ENCODE data around the gene ECHDC1.

Gene ECHDC1

DNA sequence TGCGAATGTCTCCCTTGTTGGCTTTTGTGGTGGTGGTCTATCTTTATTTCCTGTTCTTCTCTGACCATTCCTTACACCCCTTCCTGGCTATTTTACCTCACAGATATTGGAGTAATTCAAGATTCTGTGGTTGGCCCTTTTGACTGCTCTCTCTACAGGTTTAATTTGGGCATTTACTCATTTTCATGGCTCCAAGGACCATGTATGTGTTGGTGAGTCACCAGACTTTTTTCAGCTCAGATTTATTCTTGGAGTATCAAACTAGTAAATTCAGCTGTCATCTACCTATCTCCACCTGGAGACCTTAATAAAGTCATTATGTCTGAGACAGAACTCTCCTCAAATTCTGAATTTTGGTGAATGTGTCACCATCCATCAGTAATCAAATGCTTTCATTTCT is 61.2 kb downstream of the ECHDC1 start:
- Histone ChIP-seq H3K27ac (ENCODE audit: low read length) (no peak overlapping the region), H3K4me3 (ENCODE audit: low read depth in 1 of 2, low read length in 2 of 2) (no peak overlapping the region), H3K36me3 (ENCODE audit: control insufficient read depth in 1 of 2, insufficient read depth in 2 of 2, low read length in 2 of 2) (peaks cover 40 to 41% of the 10 kb centered on the region in 2 donors), H3K9me3 (ENCODE audit: control insufficient read depth in 1 of 2, low read length in 2 of 2) (no peaks in the 10 kb centered on the region), H3K27me3 (ENCODE audit: low read depth, low read length) (no peaks in the 10 kb centered on the region), H3K4me1 (ENCODE audit: control insufficient read depth in 1 of 2, insufficient read depth in 2 of 2, low read length in 2 of 2) (peaks cover 0 to 5% of the 10 kb centered on the region in 2 donors)

DNA sequence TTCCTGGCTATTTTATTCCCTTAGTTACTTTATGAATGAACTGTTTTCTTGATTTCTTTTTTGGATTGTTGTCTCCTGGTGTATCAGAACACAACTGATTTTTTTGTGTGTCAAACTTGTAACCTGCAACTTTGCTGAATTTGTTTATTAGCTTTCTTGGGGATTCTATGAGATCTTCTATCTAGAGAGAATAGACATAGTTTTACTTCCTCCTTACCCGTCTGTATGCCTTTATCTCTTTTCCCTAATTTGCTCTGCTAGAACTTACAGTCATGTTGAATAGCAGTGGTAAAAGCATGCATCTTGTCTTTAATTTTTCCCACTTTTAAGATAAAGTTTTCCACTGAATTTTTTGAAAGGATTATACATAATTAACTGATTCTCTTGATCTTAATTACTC is 63.6 kb downstream of the ECHDC1 start:
- Histone ChIP-seq H3K9me3 (ENCODE audit: control insufficient read depth in 1 of 2, low read length in 2 of 2) (no peaks in the 10 kb centered on the region), H3K36me3 (ENCODE audit: control insufficient read depth in 1 of 2, insufficient read depth in 2 of 2, low read length in 2 of 2) (peaks cover 23 to 24% of the 10 kb centered on the region in 2 donors), H3K4me3 (ENCODE audit: low read depth in 1 of 2, low read length in 2 of 2) (no peak overlapping the region), H3K4me1 (ENCODE audit: control insufficient read depth in 1 of 2, insufficient read depth in 2 of 2, low read length in 2 of 2) (peaks cover 0 to 16% of the 10 kb centered on the region in 2 donors), H3K27me3 (ENCODE audit: low read depth, low read length) (no peaks in the 10 kb centered on the region), H3K27ac (ENCODE audit: low read length) (no peak overlapping the region)

DNA sequence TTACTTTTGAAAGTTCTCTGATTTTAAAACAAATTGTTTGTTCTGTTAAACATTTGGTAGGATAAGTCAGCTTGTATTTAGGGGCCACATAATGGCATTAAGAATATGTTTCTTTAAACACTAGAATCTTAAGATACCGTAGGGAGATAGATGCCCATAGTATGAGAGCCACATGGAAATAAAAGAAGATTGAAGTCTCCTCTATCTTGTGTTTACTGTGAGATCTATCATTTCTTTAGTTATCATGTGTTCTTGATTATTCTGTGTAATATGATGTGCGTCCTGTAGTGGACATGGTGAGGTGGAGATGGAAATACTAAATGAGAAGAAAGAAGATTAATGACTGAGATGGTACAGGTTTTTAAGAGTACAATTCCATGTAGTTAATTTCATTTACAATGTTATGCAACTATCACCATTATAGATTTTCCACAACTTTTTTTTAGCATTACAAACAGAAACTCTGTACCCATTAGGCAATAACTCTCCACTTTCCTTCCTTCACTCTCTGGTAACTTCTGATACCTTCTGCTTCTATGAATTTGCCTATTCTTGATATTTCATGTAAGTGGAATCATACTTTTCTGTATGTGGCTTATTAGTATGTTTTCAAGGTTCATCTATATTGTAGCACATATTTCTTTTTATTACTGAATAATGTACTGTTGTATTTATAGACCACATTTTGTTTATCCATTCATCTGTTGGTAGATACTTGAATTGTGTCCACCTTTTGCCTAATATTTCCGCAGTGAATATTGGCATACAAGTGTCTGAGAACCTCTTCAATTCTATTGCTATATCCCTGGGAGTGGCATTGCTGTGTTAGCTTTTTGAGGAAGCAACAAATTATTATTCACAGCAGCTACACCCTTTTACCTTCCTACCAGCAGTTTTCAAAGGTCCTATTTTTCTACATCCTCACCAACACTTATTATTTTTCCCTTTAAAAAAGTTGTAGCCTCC is 65.2 kb downstream of the ECHDC1 start:
- Histone ChIP-seq H3K27me3 (ENCODE audit: low read depth, low read length) (no peaks in the 10 kb centered on the region), H3K36me3 (ENCODE audit: control insufficient read depth in 1 of 2, insufficient read depth in 2 of 2, low read length in 2 of 2) (peaks cover 16 to 23% of the 10 kb centered on the region in 2 donors), H3K27ac (ENCODE audit: low read length) (no peak overlapping the region), H3K4me1 (ENCODE audit: control insufficient read depth in 1 of 2, insufficient read depth in 2 of 2, low read length in 2 of 2) (peaks cover 0 to 21% of the 10 kb centered on the region in 2 donors), H3K9me3 (ENCODE audit: control insufficient read depth in 1 of 2, low read length in 2 of 2) (no peaks in the 10 kb centered on the region), H3K4me3 (ENCODE audit: low read depth in 1 of 2, low read length in 2 of 2) (no peak overlapping the region)

DNA sequence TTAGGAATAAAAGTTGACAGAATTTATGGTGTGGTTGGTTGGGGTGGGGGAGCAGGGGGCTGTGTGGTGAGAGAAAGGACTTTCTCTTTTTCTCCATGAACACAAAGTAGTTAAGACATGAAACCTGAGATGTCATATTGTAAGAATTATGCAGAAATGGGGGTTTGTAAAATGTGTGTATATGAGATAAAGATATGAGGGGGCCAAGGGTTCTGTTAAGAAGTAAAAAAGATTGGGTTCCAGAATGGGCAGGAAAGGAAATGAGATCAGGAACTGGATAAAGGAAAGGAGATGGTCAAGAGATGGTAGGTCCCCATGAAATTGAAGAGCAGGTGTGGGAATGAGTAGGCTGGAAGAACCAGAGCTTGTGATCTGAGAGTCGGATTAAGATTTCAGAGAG is 67.1 kb downstream of the ECHDC1 start:
- H3K27ac ChIP-seq (ENCODE audit: low read length): no peak overlapping the region
- H3K36me3 ChIP-seq (ENCODE audit: control insufficient read depth in 1 of 2, insufficient read depth in 2 of 2, low read length in 2 of 2): peaks cover 2 to 6% of the 10 kb centered on the region in 2 donors
- H3K4me3 ChIP-seq (ENCODE audit: low read depth in 1 of 2, low read length in 2 of 2): no peak overlapping the region
- no peaks in the 10 kb centered on the region for H3K9me3 ChIP-seq (ENCODE audit: control insufficient read depth in 1 of 2, low read length in 2 of 2)
- H3K27me3 ChIP-seq (ENCODE audit: low read depth, low read length): no peaks in the 10 kb centered on the region
- H3K4me1 ChIP-seq (ENCODE audit: control insufficient read depth in 1 of 2, insufficient read depth in 2 of 2, low read length in 2 of 2): peaks cover 5 to 31% of the 10 kb centered on the region in 2 donors

DNA sequence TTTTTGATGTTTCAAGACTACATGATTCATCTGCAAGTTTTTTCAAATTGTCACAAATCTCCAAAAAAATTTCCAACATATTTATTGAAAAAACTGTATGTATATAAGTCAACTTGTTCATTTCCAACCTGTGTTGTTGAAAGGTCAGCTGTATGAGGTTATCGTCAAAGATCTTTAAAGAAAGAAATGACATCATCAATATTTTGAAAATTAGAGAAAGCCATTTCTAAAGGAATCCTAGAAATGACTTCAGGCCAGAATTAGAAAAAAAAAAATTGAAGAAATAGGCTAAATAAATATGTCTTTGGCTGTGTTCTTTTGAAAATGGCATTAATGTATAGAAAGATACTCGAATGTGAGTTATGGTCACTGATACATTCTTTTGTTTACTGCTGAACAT is 69.9 kb downstream of the ECHDC1 start:
- Histone ChIP-seq H3K27ac (ENCODE audit: low read length) (no peak overlapping the region), H3K4me1 (ENCODE audit: control insufficient read depth in 1 of 2, insufficient read depth in 2 of 2, low read length in 2 of 2) (peaks cover 6 to 35% of the 10 kb centered on the region in 2 donors), H3K27me3 (ENCODE audit: low read depth, low read length) (no peaks in the 10 kb centered on the region), H3K4me3 (ENCODE audit: low read depth in 1 of 2, low read length in 2 of 2) (no peak overlapping the region), H3K36me3 (ENCODE audit: control insufficient read depth in 1 of 2, insufficient read depth in 2 of 2, low read length in 2 of 2) (no peaks in the 10 kb centered on the region), H3K9me3 (ENCODE audit: control insufficient read depth in 1 of 2, low read length in 2 of 2) (no peaks in the 10 kb centered on the region)

DNA sequence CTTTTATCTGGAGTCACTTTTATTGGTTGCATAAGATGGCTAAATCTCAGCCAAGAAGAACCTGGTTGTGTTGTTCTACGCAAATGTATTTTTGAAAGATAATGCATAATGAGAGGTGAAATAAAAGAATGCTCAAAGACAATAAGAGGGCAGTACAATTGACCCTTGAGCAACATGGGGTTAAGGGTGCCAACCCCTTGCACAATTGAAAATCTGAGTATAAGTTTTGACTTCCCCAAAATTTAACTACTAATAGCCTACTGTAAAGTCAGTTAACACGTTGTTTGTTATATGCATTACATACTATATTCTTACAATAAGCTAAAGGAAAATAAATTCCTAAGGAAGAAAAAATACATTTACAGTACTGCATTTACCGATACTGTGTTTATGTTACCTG is 70.8 kb downstream of the ECHDC1 start:
- H3K36me3 ChIP-seq (ENCODE audit: control insufficient read depth in 1 of 2, insufficient read depth in 2 of 2, low read length in 2 of 2): peaks cover 0 to 4% of the 10 kb centered on the region in 2 donors
- H3K4me3 ChIP-seq (ENCODE audit: low read depth in 1 of 2, low read length in 2 of 2): no peak overlapping the region
- no peak overlapping the region for H3K27ac ChIP-seq (ENCODE audit: low read length)
- H3K4me1 ChIP-seq (ENCODE audit: control insufficient read depth in 1 of 2, insufficient read depth in 2 of 2, low read length in 2 of 2): peaks cover 11 to 35% of the 10 kb centered on the region in 2 donors
- H3K9me3 ChIP-seq (ENCODE audit: control insufficient read depth in 1 of 2, low read length in 2 of 2): no peaks in the 10 kb centered on the region
- no peaks in the 10 kb centered on the region for H3K27me3 ChIP-seq (ENCODE audit: low read depth, low read length)

DNA sequence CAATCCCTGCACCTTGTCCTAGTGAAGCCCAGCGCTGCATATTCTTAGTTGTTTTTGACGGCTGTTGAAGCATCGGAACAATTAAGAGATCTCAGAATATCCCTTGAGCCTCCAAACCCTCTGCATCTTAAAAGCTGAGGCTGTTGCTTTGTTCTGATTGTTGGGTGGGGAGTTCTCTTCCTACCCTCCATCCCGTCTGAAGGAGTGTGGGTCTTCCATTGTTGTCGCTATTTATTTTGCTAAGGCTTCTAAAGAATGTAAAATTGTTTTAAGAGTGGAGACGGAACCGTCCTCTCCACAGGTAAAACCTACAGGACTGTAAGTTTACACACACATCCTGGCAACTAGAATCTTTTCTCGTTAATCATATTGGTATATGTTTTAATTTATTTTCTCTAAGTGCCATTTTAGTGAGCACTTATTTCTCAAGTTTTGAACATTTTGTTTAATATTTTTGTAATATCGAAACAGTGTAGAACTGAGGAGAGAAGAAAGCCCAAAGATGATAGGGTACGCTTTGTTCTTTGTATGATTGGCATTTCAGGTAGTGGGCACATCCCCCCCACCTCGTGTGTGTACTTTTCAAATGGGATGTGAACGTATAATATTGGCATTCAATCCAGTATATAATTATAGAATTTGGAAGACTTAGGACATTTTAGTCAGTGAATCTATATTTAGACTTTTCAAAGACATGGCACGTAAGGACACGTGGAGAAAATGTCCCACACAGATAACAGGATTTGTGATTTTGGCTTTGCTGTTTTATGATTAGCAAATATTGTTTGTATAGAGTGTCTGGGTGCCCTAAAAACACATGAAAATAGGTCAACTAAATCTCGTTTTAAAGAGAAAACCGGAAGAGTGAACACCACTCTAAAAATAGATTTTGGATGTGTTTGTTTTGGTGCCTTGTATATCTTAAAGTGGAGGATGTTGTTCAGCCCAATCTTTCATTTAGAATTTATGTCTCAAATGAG is 75.5 kb downstream of the ECHDC1 start:
- Histone ChIP-seq H3K27me3 (ENCODE audit: low read depth, low read length) (no peaks in the 10 kb centered on the region), H3K27ac (ENCODE audit: low read length) (peak overlapping the region; percentile 95), H3K36me3 (ENCODE audit: control insufficient read depth in 1 of 2, insufficient read depth in 2 of 2, low read length in 2 of 2) (peaks cover 0 to 13% of the 10 kb centered on the region in 2 donors), H3K4me3 (ENCODE audit: low read depth in 1 of 2, low read length in 2 of 2) (peak overlapping the region; percentile 84 to 86), H3K4me1 (ENCODE audit: control insufficient read depth in 1 of 2, insufficient read depth in 2 of 2, low read length in 2 of 2) (peaks cover 10 to 24% of the 10 kb centered on the region in 2 donors), H3K9me3 (ENCODE audit: control insufficient read depth in 1 of 2, low read length in 2 of 2) (no peaks in the 10 kb centered on the region)

DNA sequence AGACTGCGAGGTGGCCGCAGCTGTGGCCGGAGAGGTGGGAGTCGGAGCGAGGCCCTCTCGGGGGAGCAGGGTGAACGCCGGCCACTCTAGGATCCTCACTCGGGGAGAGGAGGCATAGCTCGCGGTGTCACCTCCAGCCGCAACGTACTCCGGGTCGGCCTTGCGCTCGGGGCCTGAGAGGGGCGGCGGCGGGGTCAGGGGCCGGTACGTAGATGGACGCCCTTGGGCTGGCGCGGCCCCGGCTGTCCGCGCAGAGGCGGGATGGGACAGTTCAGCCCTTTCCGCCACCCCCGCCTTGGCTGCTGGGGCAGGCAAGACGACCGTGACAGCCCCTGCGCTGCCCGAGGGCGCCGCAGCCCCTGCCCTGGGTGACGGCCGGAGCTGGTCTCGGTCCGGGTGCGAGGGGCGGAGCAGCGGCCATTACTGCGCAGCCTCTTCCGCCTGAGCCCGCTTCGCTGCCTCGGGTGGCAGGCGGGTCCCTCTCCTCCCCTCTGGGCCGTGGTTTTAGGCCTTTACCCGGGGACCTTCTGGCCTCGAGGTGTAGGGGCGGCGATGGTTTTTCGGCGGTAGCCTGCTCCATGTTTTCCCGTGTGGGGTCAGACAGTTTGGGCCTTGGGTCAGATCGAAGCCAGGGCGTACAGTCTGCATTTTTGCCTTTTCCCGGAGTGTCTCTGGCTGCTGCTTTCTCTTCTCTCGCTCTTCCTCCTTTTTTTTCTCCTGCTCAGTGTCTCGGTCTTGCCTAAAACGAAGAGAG is 76.3 kb downstream of the ECHDC1 start:
- Histone ChIP-seq H3K4me3 (ENCODE audit: low read depth in 1 of 2, low read length in 2 of 2) (peak overlapping the region; percentile 84 to 86), H3K4me1 (ENCODE audit: control insufficient read depth in 1 of 2, insufficient read depth in 2 of 2, low read length in 2 of 2) (peaks cover 6 to 16% of the 10 kb centered on the region in 2 donors)

DNA sequence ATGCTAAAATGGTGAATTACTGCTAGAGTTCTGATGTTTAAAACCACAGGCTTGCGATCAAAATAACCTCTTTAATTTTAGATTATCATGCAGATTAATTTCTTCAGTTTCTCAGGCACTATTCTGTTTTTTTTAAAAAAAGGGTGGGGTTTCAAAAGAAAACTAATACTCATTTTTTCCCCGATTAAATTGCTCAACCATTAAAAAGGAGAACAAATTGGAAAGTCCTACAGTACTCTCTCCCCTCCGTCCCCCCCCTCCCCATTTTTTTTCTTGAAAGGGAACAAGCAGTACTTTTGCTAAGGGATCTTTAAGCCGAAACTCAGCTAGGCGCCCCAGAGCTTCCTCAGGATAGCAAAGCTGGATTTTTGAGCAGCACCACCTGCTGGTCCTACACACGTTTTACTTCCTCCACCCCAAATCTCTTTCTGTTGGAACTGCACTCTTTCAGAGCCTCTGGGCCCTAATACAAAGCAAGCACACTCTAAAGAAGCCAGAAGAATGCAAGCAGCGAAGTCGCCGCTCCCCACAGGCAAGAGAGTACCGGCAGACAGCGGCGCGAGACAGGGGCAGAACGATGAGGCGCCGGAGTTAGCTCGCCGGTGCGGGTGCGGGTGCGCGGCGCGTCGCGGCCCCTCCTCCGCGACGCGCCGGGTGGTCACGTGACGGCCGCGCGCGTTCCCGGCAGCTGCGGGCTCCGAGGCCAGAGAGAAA is 77.1 kb downstream of the ECHDC1 start, which contains the start of gene RNF146:
RNF146 (plus strand) TSS at position 687 of the 714 bp plus-strand sequence. CDS start 13,475 bp downstream, outside the sequence.
- Histone ChIP-seq H3K4me3 (ENCODE audit: low read depth in 1 of 2, low read length in 2 of 2) (peak within 1 kb of the TSS; percentile 84 to 86), H3K27ac (ENCODE audit: low read length) (peak within 1 kb of the TSS; percentile 95), H3K36me3 (ENCODE audit: control insufficient read depth in 1 of 2, insufficient read depth in 2 of 2, low read length in 2 of 2) (peaks cover 0 to 13% of the 10 kb centered on the region in 2 donors), H3K9me3 (ENCODE audit: control insufficient read depth in 1 of 2, low read length in 2 of 2) (no peaks in the 10 kb centered on the region), H3K27me3 (ENCODE audit: low read depth, low read length) (no peaks in the 10 kb centered on the region), H3K4me1 (ENCODE audit: control insufficient read depth in 1 of 2, insufficient read depth in 2 of 2, low read length in 2 of 2) (peaks cover 6 to 15% of the 10 kb centered on the region in 2 donors)

More for the DNA sequence above, 76.3 kb downstream of the ECHDC1 start:
- Histone ChIP-seq H3K27ac (ENCODE audit: low read length) (peak overlapping the region; percentile 95), H3K9me3 (ENCODE audit: control insufficient read depth in 1 of 2, low read length in 2 of 2) (no peaks in the 10 kb centered on the region), H3K27me3 (ENCODE audit: low read depth, low read length) (no peaks in the 10 kb centered on the region), H3K36me3 (ENCODE audit: control insufficient read depth in 1 of 2, insufficient read depth in 2 of 2, low read length in 2 of 2) (peaks cover 0 to 13% of the 10 kb centered on the region in 2 donors)

DNA sequence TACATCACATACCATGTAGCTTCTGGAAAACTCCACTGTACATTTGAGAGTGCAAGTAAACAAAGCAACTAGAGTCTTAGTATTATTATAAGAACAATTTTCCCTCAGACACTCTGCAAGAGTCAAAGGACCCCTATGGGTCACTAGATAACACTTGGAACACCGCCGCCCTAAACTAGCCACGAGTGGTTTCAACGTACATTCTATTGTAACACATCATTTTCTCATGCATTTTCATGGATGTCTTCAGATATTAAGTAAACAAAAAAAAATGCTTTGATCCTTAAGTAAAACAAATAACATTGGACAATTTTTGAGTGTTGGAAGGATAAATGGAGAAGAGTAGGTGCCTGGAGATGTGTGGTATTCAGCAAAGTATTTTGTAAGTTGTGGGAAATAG is 79.9 kb downstream of the ECHDC1 start:
- Histone ChIP-seq H3K9me3 (ENCODE audit: control insufficient read depth in 1 of 2, low read length in 2 of 2) (no peaks in the 10 kb centered on the region), H3K4me3 (ENCODE audit: low read depth in 1 of 2, low read length in 2 of 2) (no peak overlapping the region), H3K4me1 (ENCODE audit: control insufficient read depth in 1 of 2, insufficient read depth in 2 of 2, low read length in 2 of 2) (peaks cover 5 to 6% of the 10 kb centered on the region in 2 donors), H3K36me3 (ENCODE audit: control insufficient read depth in 1 of 2, insufficient read depth in 2 of 2, low read length in 2 of 2) (peaks cover 0 to 13% of the 10 kb centered on the region in 2 donors), H3K27ac (ENCODE audit: low read length) (no peak overlapping the region), H3K27me3 (ENCODE audit: low read depth, low read length) (no peaks in the 10 kb centered on the region)
